ENCODE results near the gene COL4A1. TPM values are rescaled to one million over a fixed set of nuclear protein-coding genes. Genes with fewer than 3 reads are reported as not detected.

COL4A1 gene
- 176 and 211 TPM in 2 replicates for polyA plus RNA-seq

GRCh38 chr13:110306960-110307766, at the start of gene COL4A1, which contains the start of gene COL4A2:
Gene COL4A1 (minus strand): TSS chr13:110307157. CDS start chr13:110307027, 130 bp downstream.
Gene COL4A2 (plus strand): TSS chr13:110307284. CDS start chr13:110307904, 620 bp downstream.

Other genes with a start within 250 kb of the COL4A1 start
- 57.6 and 123 TPM in 2 replicates for gene COL4A2, start 127 bp upstream of the COL4A1 start, polyA plus RNA-seq